Stimulated activated CD8-positive, alpha-beta memory T cell treated with anti-CD3 and anti-CD28 coated beads, Interleukin-12 subunit alpha, Interleukin-12 subunit beta, amount 100 ng/mL, for 24 hours (primary cell): ENCODE measurements around the gene PHRF1.

Source experiments
- DNase-seq: peaks from one replicate; pipeline ENCODE4 v3.0.0-alpha.2; 2020; ENCODE audit errors: extremely low read depth

The PHRF1 gene

DNA sequence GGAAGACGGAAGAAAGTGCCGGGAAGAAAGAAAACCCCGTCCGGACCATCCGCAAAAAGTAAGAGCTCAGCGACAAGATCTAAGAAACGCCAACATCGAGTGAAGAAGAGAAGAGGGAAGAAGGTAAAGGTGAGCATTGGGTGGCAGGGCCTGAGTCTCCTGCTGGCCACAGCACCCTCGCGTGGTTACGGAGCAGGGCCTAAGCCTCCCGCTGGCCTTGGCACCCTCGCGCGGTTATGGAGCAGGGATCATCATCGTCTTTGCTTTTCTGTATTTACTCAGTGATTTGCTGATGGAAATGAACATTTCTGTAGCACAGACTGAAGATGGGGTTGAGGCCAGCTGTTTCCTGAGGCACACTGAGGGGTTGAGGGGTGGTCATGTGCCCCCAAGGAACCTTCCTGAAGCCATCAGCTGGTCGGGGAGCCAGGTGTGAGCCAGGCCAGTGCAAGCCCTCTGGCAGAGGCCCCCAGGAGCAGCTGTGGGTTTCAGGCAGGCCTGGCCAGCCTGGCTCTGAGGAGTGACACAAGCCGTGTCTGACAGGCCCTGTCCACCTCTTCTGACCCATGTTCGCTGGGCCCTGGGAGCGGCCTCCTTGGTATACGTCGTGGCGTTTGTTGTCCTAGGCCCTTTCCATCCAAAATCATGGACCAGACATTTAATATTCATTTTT, 25.4 kb downstream of the PHRF1 start:
- DNase-seq, result no peak

DNA sequence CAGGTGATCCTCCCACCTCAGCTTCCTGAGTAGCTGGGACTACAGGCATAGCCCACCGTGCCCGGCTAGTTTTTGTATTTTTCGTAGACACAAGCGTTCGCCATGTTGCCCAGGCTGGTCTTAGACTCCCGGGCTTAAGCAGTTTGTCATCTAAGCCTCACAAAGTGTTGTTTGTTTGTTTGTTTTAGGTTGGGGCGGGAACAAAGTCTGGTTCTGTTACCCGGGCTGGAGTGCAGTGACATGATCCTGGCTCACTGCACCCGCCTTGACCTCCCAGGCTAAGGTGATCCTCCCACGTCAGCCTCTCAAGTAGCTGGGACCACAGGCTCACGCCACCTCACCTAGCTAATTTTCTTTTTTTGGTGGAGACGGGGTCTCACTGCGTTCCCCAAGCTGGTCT, 26.9 kb downstream of the PHRF1 start:
- DNase-seq, result no peak

DNA sequence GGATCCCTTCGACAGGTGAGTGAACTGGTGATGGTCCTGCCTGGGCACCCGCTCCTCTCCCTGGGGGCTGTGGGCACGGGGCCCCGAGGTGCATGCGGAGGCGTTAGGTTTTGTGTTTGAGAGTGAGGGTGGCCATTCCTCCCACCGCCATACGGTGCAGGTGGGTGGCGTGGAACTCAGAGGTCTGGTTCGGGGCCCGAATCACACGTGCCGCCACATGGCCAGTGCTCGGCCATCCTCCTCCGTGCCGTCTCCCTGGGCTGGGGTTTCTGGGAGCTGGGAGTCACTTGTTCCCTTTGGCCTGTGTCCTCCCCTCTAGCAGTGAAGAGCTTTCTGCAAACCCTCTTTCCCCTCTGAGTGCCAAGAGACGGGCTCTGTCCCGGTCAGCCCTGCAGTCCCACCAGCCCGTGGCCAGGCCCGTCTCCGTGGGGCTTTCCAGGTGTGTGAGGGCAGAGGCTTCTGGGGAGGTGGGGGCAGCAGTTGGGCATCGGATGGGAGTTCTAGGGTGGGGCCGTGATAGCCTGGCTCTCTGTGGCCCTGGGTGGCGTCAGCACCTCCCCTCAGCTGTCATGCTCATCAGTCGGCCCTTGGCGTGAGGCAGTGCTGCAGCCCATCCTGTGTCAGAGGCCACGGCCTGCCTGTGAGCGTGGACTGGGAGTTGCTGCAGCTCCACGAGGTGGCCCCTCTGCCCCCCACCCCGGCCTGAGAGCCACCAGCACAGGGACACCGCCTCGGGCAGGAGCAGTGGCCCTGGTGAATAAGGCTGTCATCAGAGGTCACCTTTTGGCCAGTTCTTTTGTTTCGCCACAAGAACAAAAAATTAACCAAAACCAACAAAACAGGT, 29.2 kb downstream of the PHRF1 start:
- no peak for DNase-seq

DNA sequence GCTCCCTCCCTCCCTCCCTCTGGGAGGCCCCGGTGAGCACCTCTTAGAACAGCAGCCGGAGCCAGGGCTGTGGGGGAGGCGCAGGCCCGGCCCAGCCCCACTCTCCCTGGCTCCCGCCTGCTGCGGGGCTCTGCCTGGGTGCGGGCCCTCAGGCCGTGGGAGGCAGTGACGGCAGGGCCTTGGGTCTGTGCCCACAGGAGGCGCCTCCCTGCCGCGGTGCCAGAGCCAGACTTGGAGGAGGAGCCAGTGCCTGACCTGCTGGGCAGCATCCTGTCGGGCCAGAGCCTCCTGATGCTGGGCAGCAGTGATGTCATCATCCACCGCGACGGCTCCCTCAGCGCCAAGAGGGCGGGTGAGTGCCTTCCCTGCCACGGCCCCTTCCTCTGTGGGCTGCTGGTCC, 30.0 kb downstream of the PHRF1 start:
- no peak for DNase-seq

DNA sequence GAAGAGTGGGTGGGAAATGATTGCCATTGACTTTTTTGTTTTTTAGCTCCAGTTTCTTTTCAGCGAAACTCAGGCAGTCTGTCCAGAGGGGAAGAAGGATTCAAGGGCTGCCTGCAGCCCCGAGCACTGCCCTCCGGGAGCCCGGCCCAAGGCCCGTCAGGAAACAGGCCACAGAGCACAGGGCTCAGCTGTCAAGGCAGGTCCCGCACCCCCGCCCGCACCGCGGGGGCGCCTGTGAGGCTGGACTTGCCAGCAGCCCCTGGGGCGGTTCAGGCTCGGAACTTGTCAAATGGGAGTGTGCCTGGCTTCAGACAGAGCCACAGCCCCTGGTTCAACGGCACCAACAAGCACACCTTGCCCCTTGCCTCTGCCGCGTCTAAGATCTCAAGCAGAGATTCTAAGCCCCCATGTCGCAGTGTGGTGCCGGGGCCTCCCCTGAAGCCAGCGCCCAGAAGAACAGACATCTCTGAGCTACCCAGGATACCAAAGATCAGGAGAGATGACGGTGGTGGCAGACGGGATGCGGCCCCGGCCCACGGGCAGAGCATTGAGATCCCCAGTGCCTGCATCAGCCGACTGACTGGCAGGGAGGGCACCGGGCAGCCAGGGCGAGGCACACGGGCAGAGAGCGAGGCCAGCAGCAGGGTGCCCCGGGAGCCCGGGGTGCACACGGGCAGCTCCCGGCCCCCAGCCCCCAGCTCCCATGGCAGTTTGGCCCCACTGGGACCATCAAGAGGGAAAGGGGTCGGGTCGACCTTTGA, 30.9 kb downstream of the PHRF1 start:
- DNase-seq, result no peak

DNA sequence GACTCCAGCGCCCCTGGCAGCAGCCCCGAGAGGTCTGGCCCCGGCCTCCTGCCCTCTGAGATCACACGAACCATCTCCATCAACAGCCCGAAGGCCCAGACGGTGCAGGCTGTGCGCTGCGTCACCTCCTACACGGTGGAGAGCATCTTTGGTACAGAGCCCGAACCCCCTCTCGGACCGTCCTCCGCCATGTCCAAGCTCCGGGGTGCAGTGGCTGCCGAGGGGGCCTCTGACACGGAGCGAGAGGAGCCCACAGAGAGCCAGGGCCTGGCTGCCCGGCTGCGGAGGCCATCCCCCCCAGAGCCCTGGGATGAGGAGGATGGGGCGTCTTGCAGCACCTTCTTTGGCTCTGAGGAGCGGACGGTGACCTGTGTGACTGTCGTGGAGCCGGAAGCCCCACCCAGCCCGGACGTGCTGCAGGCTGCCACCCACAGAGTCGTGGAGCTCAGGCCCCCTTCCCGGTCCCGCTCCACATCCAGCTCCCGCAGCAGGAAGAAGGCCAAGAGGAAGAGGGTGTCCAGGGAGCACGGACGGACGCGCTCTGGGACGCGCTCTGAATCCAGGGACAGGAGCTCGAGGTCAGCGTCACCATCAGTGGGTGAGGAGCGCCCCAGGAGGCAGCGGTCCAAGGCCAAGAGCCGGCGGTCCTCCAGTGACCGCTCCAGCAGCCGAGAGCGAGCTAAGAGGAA, 31.8 kb downstream of the PHRF1 start:
- no peak for DNase-seq

DNA sequence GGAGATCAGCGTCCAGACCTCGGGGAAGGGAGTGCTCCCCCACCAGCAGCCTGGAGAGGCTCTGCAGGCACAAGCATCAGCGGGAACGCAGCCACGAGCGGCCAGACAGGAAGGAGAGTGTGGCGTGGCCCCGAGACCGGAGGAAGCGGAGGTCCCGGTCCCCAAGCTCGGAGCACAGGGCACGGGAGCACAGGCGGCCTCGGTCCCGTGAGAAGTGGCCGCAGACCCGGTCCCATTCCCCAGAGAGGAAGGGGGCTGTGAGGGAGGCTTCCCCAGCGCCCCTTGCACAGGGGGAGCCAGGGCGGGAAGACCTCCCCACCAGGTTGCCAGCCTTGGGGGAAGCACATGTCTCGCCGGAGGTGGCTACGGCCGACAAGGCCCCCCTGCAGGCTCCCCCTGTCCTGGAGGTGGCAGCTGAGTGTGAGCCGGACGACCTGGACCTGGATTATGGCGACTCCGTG, 32.6 kb downstream of the PHRF1 start:
- no peak for DNase-seq

DNA sequence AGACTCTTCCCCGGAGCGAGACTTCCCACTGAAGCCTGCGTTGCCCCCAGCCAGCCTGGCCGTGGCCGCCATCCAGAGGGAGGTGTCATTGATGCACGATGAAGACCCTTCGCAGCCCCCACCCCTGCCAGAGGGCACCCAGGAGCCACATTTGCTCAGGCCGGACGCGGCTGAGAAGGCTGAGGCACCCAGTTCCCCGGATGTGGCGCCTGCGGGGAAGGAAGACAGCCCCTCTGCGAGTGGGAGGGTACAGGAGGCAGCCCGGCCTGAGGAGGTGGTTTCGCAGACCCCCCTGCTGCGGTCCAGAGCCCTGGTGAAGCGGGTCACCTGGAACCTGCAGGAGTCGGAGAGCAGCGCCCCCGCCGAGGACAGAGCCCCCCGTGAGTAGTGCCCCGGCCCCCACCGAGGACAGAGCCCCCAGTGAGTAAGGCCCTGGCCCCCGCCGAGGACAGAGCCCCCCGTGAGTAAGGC, 33.1 kb downstream of the PHRF1 start:
- no peak for DNase-seq

DNA sequence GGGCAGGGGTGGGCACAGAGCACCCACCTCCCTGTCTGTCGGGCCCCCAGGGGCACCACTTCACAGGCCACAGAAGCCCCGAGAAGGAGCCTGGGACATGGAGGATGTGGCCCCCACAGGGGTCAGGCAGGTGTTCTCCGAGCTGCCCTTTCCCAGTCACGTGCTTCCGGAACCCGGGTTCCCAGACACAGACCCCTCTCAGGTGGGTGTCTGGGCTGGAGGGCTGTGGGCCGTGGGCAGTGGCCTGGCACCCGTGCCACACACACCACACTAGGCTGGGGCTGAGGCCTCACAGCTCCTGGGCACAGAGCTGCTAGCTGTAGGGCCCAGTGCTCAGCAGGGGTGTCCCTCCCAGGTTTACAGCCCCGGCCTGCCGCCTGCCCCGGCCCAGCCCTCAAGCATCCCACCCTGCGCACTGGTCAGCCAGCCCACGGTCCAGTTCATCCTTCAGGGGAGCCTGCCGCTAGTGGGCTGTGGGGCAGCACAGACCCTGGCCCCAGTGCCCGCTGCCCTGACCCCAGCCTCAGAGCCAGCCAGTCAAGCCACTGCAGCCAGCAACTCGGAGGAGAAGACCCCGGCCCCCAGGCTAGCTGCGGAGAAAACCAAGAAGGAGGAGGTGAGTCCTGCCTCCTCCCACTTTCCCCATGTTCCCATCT, 34.0 kb downstream of the PHRF1 start:
- no peak for DNase-seq

DNA sequence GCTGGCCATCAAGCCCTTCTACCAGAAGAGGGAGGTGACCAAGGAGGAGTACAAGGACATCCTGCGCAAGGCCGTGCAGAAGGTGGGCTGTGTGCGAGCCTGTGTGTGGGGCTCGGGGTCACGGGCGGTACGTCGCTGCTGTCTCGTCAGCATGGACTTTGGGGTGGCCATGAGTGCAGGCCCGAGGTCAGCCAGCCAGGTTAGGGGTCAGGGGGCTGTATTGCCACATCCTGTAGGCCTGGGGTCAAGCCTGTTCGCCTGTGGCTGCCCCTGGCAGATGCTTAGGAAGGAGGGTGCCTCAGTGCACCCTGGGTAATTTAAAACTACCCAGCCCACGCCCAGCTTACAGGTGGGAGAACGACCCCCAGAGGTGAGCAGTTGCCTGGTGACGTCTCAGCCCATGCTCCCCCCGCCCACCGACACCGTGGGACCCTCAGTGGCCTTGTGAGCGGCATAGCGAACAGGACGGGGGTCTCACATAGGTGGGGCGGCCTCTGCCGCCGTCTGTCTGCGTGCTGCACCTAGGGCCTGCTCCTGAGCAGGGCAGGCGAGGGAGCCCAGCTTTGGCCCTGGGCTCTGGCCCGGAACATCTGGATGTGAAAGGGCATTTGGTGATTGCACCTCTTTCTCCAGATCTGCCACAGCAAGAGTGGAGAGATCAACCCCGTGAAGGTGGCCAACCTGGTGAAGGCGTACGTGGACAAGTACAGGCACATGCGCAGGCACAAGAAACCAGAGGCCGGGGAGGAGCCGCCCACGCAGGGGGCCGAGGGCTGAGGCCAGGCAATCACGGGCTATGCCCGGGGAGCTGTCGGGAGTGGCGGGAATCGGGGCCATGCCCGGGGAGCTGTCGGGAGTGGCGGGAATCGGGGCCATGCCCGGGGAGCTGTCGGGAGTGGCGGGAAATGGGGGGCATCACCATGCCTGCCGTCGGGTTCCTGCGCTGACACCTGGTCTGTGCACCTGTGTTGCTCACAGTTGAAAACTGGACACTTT, 35.0 kb downstream of the PHRF1 start:
- no peak for DNase-seq

DNA sequence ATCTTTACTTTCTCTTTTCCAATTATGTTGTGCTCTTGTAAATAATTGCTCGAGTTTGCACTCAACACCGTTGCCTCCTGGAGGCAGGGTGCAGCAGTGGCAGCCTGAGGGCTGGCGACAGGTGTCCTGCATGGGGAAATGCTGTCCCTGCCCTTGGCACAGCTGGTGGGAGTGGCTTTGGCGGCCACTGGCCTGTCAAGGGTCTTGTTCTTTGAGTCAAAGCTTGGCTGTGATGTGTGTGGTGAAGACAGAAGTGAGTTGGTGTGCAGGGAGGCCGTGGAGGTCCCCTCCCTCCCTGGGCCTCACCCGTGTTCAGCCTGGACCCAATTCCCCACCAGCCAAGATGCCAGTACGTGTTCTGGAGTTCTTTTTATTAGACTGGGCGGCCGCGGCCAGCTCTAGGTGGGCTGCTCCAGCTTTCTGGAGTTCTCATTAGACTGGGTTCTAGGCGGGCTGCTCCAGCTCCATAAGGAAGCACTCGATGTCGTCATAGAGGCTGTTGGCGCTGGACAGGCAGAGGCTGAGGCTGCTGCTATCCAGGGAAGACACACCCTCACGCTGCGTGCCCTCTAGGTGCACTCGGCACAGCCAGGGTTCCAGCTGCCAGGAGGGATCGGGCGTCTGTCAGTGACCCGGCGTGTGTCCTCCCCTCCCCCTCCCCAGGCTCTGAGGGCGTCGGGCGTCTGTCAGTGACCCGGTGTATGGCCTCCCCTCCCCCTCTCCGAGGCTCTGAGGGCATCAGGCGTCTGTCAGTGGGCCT, 36.1 kb downstream of the PHRF1 start:
- DNase-seq, result no peak

DNA sequence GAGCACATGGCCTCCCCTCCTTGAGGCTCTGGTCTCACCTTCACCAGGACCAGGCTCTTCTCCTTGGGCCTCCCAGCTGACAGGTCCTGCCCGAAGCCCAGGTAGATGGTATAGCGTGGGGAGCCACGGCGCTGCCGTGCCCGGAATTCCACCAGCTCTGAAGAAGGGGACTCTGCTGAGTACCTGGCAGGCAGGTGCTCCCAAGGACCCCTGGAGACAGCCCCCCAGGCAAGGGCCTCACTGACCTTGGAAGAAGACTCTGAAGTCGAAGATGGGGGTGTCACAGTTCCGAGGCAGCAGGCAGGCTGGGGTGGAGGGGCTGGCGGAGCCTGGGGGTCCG, 36.7 kb downstream of the PHRF1 start:
- no peak for DNase-seq

DNA sequence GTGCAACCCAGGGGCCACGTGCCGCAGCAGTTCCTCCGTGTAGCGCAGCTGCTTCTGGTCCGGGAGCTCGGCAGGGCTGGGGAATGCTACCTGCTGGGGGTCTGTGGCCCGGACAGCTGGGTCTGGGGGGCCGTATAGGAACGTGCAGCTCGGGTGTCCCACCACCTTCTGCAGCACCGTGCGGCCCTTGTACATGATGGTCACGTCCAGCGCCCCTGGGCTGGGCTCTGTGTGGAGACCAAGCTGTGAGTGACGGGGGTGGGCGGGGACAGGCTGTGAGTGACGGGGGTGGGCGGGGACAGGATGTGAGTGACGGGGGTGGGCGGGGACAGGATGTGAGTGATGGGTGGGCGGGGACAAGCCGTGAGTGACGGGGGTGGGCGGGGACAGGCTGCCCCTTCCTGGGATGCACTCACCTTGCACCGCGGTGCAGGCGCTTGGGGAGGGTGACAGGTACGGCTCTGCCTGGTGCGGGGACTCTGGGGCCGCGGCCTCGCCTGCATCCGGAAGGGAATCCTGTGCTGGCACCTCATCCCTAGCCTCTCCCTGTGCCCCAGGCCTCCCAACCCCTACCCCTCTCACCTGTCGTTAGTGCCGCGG, 37.2 kb downstream of the PHRF1 start:
- DNase-seq, result peak; percentile 58

DNA sequence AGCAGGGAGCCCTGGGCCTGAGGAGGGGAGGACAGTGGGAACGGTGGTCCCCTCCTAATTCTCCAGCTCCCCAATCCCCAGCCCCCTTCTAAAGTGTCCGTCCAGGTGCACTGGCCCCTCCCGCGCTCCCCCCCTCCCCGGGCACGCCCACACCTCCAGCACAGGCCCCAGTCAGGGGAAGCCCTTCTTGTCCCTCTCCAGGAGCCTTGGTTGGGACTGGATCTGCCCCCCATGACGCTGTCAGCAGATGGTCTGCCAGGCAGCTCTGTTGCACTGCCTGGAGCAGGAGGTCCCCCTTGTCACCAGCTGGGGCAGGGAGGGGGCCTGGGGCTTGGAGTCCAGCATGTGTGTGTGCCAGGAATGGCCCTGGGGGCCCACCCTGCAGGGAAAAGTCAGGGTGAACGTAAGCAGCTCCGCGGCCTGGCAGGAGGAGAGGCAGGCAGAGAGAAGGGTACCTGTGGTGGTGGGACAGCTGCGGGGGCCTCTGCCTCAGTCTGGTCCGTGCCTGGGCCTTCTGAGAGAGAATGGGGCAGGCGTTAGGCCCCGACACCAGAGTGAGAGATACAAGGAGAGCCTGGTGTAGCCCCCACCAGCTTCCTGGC, 37.9 kb downstream of the PHRF1 start:
- DNase-seq, result no peak

DNA sequence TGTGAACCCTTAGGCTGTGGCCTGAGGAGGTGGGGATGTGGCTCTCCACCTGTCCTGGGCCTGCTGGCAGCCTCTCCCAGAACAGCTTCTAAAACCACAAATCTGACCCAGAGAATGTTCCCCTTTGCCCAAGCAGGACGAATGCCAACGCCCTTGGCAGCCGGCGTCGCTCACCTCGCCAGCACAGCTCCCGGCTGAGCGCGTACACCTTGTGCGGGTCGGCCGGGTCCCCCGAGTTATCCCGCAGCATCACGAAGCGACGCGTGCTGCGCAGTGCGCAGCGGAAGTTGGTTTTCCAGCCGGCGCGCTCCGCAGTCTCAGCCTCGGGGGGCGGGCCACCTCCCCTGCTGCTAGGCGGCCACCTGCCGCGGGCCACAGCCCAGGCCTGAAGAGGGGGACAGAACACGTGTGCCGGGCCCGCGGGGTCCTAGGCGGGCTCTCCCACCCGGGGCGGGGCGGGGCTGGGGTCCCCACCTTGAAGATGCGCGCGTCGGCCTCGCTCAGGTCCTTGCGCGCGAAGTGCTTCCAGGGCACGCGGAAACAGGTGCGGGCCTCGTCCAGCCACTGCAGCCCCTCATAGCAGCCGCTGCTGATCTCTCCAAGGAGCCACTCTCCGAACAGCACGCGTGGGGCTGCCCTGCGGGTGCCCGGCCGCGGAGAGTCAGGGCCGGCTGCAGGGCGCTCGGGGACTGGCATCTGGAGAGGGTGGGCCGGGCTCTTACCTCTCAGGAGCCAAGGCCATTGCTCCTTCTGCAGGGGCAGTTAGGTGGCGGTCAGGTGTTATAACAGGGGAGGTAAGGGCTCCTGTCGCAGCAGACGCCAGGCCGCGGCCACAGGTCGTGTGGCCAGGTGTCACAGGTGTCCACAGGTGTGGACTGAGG, 38.6 kb downstream of the PHRF1 start:
- DNase-seq, result no peak

DNA sequence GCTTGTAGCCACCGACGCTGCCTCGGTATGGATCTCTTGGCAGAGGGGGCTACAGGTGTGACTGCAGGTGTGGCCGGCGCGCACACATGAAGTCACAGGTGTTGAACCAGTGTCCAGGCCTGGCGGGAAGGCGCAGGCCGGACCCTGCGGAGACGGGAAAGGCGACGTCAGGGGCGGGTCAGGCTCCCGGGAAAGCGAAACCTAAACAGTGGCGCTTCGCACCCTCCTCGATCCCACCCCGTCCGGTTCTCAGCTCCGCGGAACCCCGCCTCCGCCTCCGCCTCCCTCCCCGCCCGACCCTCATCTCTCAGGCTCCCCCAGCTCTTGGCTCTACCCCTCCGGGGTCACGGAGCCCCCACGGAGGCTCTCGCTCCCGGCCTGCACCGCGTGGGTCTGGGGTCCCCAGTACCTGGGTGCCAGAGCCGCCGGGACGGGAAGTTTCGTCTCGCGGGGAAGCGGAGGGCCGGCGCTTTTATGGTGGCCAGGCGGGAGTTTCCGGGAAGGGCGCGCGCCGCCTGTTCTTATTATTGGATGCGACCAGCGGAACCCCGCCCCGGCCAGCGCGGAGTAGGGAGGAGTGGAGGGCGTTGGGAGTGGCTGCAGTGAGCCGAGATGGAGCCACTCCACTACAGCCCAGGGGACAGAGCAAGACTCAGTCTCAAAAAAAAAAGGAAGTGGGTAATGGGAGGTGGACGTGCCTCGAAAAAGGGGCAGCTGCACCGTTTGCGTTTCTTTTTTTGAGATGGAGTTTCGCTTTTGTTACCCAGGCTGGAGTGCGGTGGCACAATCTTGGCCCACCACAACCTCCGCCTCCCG, 39.4 kb downstream of the PHRF1 start, which contains the start of gene IRF7:
Gene IRF7, minus strand, starts transcription at position 447 of the 816 bp plus-strand sequence. CDS start 586 bp downstream, outside the sequence.
- peak; percentile 76 for DNase-seq
